ENCODE data around the gene SORT1.

Gene SORT1

GRCh38 chr1:109264379-109264755 is 133.4 kb downstream of the SORT1 start:
- no peak for TF ChIP-seq TOX (CRISPR knock-in tag; IDR thresholded peaks at IDR 0.05; ENCODE audit: borderline replicate concordance)
- TF ChIP-seq GLIS3 (CRISPR knock-in tag; IDR thresholded peaks at IDR 0.05), result no peak
- no peak for TF ChIP-seq POU6F1 (CRISPR knock-in tag; IDR thresholded peaks at IDR 0.05; ENCODE audit: borderline replicate concordance, low read depth)
- TF ChIP-seq BACH2 (CRISPR knock-in tag; IDR thresholded peaks at IDR 0.05; ENCODE audit: borderline replicate concordance), result no peak
- no peak for ATAC-seq

- TF ChIP-seq ARNTL (CRISPR knock-in tag; IDR thresholded peaks at IDR 0.05; ENCODE audit: borderline replicate concordance, low read depth) (no peak), ISL1 (CRISPR knock-in tag; IDR thresholded peaks at IDR 0.05) (no peak), TCF4 (CRISPR knock-in tag; IDR thresholded peaks at IDR 0.05; ENCODE audit: borderline replicate concordance) (peak; percentile 26; the same call in 1 of the 2 replicates), PATZ1 (CRISPR knock-in tag; IDR thresholded peaks at IDR 0.05; ENCODE audit: borderline replicate concordance) (no peak), ZNF70 (CRISPR knock-in tag; IDR thresholded peaks at IDR 0.05) (no peak), CREB5 (CRISPR knock-in tag; IDR thresholded peaks at IDR 0.05; ENCODE audit: low read depth) (no peak), ZNF565 (CRISPR knock-in tag; conservative IDR thresholded peaks at IDR 0.05; ENCODE audit: low read depth) (no peak), RARB (CRISPR knock-in tag; IDR thresholded peaks at IDR 0.05) (no peak), ZFP30 (CRISPR knock-in tag; IDR thresholded peaks at IDR 0.05) (no peak), ZFP3 (CRISPR knock-in tag; IDR thresholded peaks at IDR 0.05) (0 out of 2 replicates have a peak, but pooled peaks have one; percentile 33), POU6F1 (CRISPR knock-in tag; IDR thresholded peaks at IDR 0.05; ENCODE audit: borderline replicate concordance, low read depth) (no peak), TSHZ2 (CRISPR knock-in tag; IDR thresholded peaks at IDR 0.05) (peak; percentile 73), ZNF8 (CRISPR knock-in tag; IDR thresholded peaks at IDR 0.05) (no peak), OSR1 (CRISPR knock-in tag; IDR thresholded peaks at IDR 0.05) (no peak), GLIS3 (CRISPR knock-in tag; IDR thresholded peaks at IDR 0.05) (no peak)
- peak; percentile 96 for ATAC-seq
These were observed 133.9 kb downstream of the SORT1 start for GRCh38 chr1:109263597-109264378.

GRCh38 chr1:109263234-109263596 is 134.5 kb downstream of the SORT1 start:
- TF ChIP-seq PPARA (CRISPR knock-in tag; IDR thresholded peaks at IDR 0.05; ENCODE audit: borderline replicate concordance) (no peak), ESRRG (CRISPR knock-in tag; IDR thresholded peaks at IDR 0.05) (no peak), CSRNP3 (CRISPR knock-in tag; IDR thresholded peaks at IDR 0.05) (no peak)
- peak; percentile 14 for ATAC-seq

Data from SK-N-SH treated with all-trans-retinoic acid at 6 μM for 48 hours (cell line).